ENCODE data around the gene CTDSPL. TPM values are rescaled to one million over a fixed set of nuclear protein-coding genes. Genes with fewer than 3 reads are reported as not detected.

The CTDSPL gene
- polyA plus RNA-seq, 1 of the 3 experiments (the other 2 are of a cell fraction) = 22.1 TPM

GRCh38 chr3:37969596-37970100 is 108.0 kb downstream of the CTDSPL start (continued):
- TF ChIP-seq MAX (IDR thresholded peaks at IDR 0.05; ENCODE audit: low read depth) (no peak), ZBTB33 (IDR thresholded peaks at IDR 0.05; ENCODE audit: borderline replicate concordance, low read depth) (no peak), NFIC (IDR thresholded peaks at IDR 0.05; ENCODE audit: borderline replicate concordance) (no peak)

- H3K4me3 ChIP-seq (ENCODE audit: low read depth in 2 of 2, low read length in 1 of 2) = no peak overlapping the region
- 87% methylated on average over 4 of the region's 5 CpGs for WGBS (ENCODE audit: low lambda C conversion rate)
- peaks cover 0 to 3% of the 10 kb centered on the region in 2 experiments; a peak in 1 of 4 replicates for H3K4me1 ChIP-seq (ENCODE audit: control insufficient read depth in 1 of 2, insufficient read depth in 2 of 2, low read depth in 1 of 2, low read length in 1 of 2)
- CTCF ChIA-PET = interaction anchor here (1.1 to 1.5 kb wide), 3 partner anchors 14 to 376 kb away, joined by 3 to 7 read pairs (median 4); partner anchors contain the start of gene XYLB
- H3K27me3 ChIP-seq (ENCODE audit: insufficient read depth) = no peaks in the 10 kb centered on the region
- H3K9ac ChIP-seq = no peak overlapping the region
- no peak overlapping the region for H3K27ac ChIP-seq (ENCODE audit: low read depth in 2 of 2, low read length in 1 of 2)
- POLR2A ChIA-PET = no interaction called here
- peaks cover 10 to 34% of the 10 kb centered on the region in 2 experiments for H3K36me3 ChIP-seq (replicated peaks in 1 of 2; ENCODE audit: control insufficient read depth in 1 of 2, insufficient read depth in 2 of 2, low read length in 1 of 2)
- TF ChIP-seq MEF2A (IDR thresholded peaks at IDR 0.05; ENCODE audit: borderline replicate concordance, low read depth) (no peak), FOXJ3 (CRISPR knock-in tag; IDR thresholded peaks at IDR 0.05) (no peak), CTCF (IDR thresholded peaks at IDR 0.05) (no peak), FOSL2 (IDR thresholded peaks at IDR 0.05; ENCODE audit: borderline replicate concordance, low read depth) (no peak), SMC3 (IDR thresholded peaks at IDR 0.05; ENCODE audit: low read depth, low read length) (no peak), MXI1 (IDR thresholded peaks at IDR 0.05; ENCODE audit: low read depth, low read length) (no peak), EZH2phosphoT487 (IDR thresholded peaks at IDR 0.05; ENCODE audit: borderline replicate concordance, low read depth) (no peak), NFIC (IDR thresholded peaks at IDR 0.05; ENCODE audit: borderline replicate concordance) (no peak), IRF3 (IDR thresholded peaks at IDR 0.05; ENCODE audit: low read depth, low read length) (no peak), USF1 (IDR thresholded peaks at IDR 0.05; ENCODE audit: borderline replicate concordance, low read depth) (no peak), CHD2 (IDR thresholded peaks at IDR 0.05; ENCODE audit: low read length, partially characterized antibody) (no peak), REST (IDR thresholded peaks at IDR 0.05; ENCODE audit: low read depth, low read length) (no peak), RCOR1 (IDR thresholded peaks at IDR 0.05; ENCODE audit: low read length) (no peak), TCF12 (IDR thresholded peaks at IDR 0.05) (no peak), ELF1 (IDR thresholded peaks at IDR 0.05) (no peak), GABPA (IDR thresholded peaks at IDR 0.05; ENCODE audit: low read depth) (no peak)
- no peaks in the 10 kb centered on the region for H3K79me2 ChIP-seq (ENCODE audit: insufficient read depth)
- H3F3A ChIP-seq (replicated peaks; ENCODE audit: insufficient read depth) = no peaks in the 10 kb centered on the region
- DNase-seq = no peak
- no peak overlapping the region for H2AFZ ChIP-seq (ENCODE audit: low read depth)
- no peak overlapping the region for H3K4me2 ChIP-seq
- no peaks in the 10 kb centered on the region for H3K9me3 ChIP-seq
- H4K20me1 ChIP-seq (ENCODE audit: insufficient read depth) = no peaks in the 10 kb centered on the region
- H3K9me2 ChIP-seq = no peaks in the 10 kb centered on the region
These were observed 109.1 kb downstream of the CTDSPL start for GRCh38 chr3:37970802-37971201.

Data from SK-N-SH (cell line).